K562 (cell line): ENCODE results near the gene C22orf39. TPM values are rescaled to one million over a fixed set of nuclear protein-coding genes. Genes with fewer than 3 reads are reported as not detected.

Experiments used
- CBX8 ChIP-seq: fragments of 200-600 bp; sonication (generic); IDR thresholded peaks from 2 replicates; pipeline ENCODE4 v1.6.1; 2012; ENCODE audit warnings: borderline replicate concordance, mixed run types, low read depth, mild to moderate bottlenecking, moderate library complexity, mixed read lengths, low read length, control low read depth, inconsistent platforms; ENCODE audit not compliant: poor library complexity, severe bottlenecking; ENCODE audit errors: extremely low read depth
- CHD1 ChIP-seq: fragments of 200-600 bp; sonication (generic); IDR thresholded peaks from one replicate; pipeline ENCODE4 v1.6.1; 2012; ENCODE audit warnings: mild to moderate bottlenecking, moderate library complexity, low read length, inconsistent platforms
- CHD2 ChIP-seq: IDR thresholded peaks from 2 replicates; pipeline ENCODE4 v1.6.1; 2011; ENCODE audit warnings: low read depth, low read length
- CREBBP ChIP-seq: IDR thresholded peaks from one replicate; pipeline ENCODE4 v1.6.1; 2012; ENCODE audit warnings: low read depth, mild to moderate bottlenecking, control low read depth, inconsistent platforms, low read length
- DPF2 ChIP-seq: fragments of 450-650 bp; IDR thresholded peaks from 2 replicates; pipeline ENCODE4 v1.6.1; 2016
- FOSL1 ChIP-seq: fragments of 200-800 bp; sonication (Bioruptor generic); conservative IDR thresholded peaks from 2 replicates; pipeline ENCODE4 v1.6.1; 2016; ENCODE audit warnings: missing genetic modification characterization, missing compliant biosample characterization
- GMEB1 ChIP-seq: fragments of 250-450 bp; sonication (Bioruptor Pico); IDR thresholded peaks from 2 replicates; pipeline ENCODE4 v1.4.0; 2020; ENCODE audit warnings: mild to moderate bottlenecking
- MAZ ChIP-seq, 2 experiments: fragments of 450-650 bp in 1 of 2; sonication (generic) in 1 of 2; formaldehyde crosslinking; IDR thresholded peaks in 1 of 2; conservative IDR thresholded peaks in 1 of 2; 2 replicates each; pipeline versions ENCODE4 v1.4.0 to v1.5.0; 2020; ENCODE audit warnings: mild to moderate bottlenecking in 1 of 2, missing genetic modification reagents in 1 of 2
- MCM3 ChIP-seq: fragments of 450-650 bp; IDR thresholded peaks from 2 replicates; pipeline ENCODE4 v1.6.1; 2016
- NFRKB ChIP-seq: fragments of 450-650 bp; IDR thresholded peaks from 2 replicates; pipeline ENCODE4 v1.6.1; 2016; ENCODE audit warnings: low read depth
- RHOXF2B ChIP-seq: fragments of 250-450 bp; sonication (Bioruptor Pico); conservative IDR thresholded peaks from 2 replicates; pipeline ENCODE4 v1.5.1; 2021
- SAP30 ChIP-seq: fragments of 200-600 bp; sonication (generic); IDR thresholded peaks from 2 replicates; pipeline ENCODE4 v1.6.1; 2012; ENCODE audit warnings: borderline replicate concordance, low read depth, mild to moderate bottlenecking, moderate library complexity, low read length, control low read depth, inconsistent platforms; ENCODE audit not compliant: insufficient read depth, poor library complexity, severe bottlenecking
- SETDB1 ChIP-seq: IDR thresholded peaks from one replicate; pipeline ENCODE4 v1.6.1; 2012; ENCODE audit warnings: low read length, control low read depth, inconsistent platforms
- TAL1 ChIP-seq: fragments of 450-650 bp; IDR thresholded peaks from 2 replicates; pipeline ENCODE4 v1.6.1; 2016; ENCODE audit warnings: mild to moderate bottlenecking
- ZNF217 ChIP-seq: sonication (generic); formaldehyde crosslinking; IDR thresholded peaks from 2 replicates; pipeline ENCODE4 v1.8.0; 2022; ENCODE audit warnings: mild to moderate bottlenecking, missing genetic modification reagents
- ZNF583 ChIP-seq: fragments of 250-450 bp; sonication (Bioruptor Pico); IDR thresholded peaks from 2 replicates; pipeline ENCODE4 v1.4.0; 2020
- ZNF609 ChIP-seq: sonication (generic); formaldehyde crosslinking; IDR thresholded peaks from 2 replicates; pipeline ENCODE4 v1.8.1; 2023; ENCODE audit warnings: missing genetic modification reagents, mild to moderate bottlenecking, borderline replicate concordance
- polyA plus RNA-seq, 8 experiments: library from polyadenylated mRNA; depleted of rRNA in 4 of 8; stranded (reverse) in 5 of 8; unstranded in 3 of 8; fragments of >200 nt; fragmentation: Nextera tagmentation in 2 of 8; fragmentation: Illumina TruSeq in 1 of 8; extraction: Ambion mirVana in 2 of 8; extraction: Trizol in 1 of 8; gene quantifications; 2 replicates each; pipeline versions ENCODE4 v1.2.1 to v1.2.3, GENCODE V29; 2011 to 2014; ENCODE audit warnings: inconsistent platforms in 1 of 8, missing spikeins in 1 of 8
- total RNA-seq, 7 experiments: library from RNA; depleted of rRNA in 6 of 7; stranded (reverse); fragments of >200 nt in 6 of 7; fragmentation: Illumina TruSeq in 2 of 7; extraction: Trizol in 2 of 7; gene quantifications; 2 replicates each; pipeline versions ENCODE4 v1.2.1 to v1.2.3, GENCODE V29; 2011 to 2021; ENCODE audit warnings: low replicate concordance in 1 of 7
- TF ChIP-seq, protein P1 (sequence below), 2 experiments: fragments of 450-650 bp; IDR thresholded peaks; 2 replicates each; pipeline ENCODE4 v1.6.1; 2018; ENCODE audit warnings: mild to moderate bottlenecking in 2 of 2, low read depth in 1 of 2; ENCODE audit not compliant: partially characterized antibody in 2 of 2

C22orf39 gene
- total and polyA plus RNA-seq, 9 of the 15 experiments (the other 6 are each of a cell fraction or from before 2014, with no cell fraction given) = 20.4 to 139 (median 66.8) TPM

- peak; percentile 69 for TF ChIP-seq SAP30
- TF ChIP-seq ZNF217 (CRISPR knock-in tag) = no peak
- 0 out of 2 replicates have a peak, but pooled peaks have one; percentile 89 for TF ChIP-seq TAL1
- peak; percentile 60 for TF ChIP-seq CHD2
- no peak for TF ChIP-seq MCM3
- TF ChIP-seq FOSL1 = peak; percentile 59
- peak; percentile 24; the same call in 1 of the 2 replicates for TF ChIP-seq GMEB1 (CRISPR knock-in tag)
- peak; percentile 25; the same call in 1 of the 2 replicates for TF ChIP-seq ZNF583 (CRISPR knock-in tag)
- peak; percentile 95 for TF ChIP-seq SETDB1
- peak in 1 of 2 experiments; percentile 98; a peak in 3 of 4 replicates for TF ChIP-seq MAZ (CRISPR knock-in tag; conservative IDR thresholded peaks at IDR 0.05 in 1 of 2, IDR thresholded peaks at IDR 0.05 in 1 of 2)
- peak; percentile 97 for TF ChIP-seq DPF2
- peak; percentile 94 for TF ChIP-seq ZNF609 (CRISPR knock-in tag)
- no peak for TF ChIP-seq CBX8
- TF ChIP-seq RHOXF2B = 0 out of 2 replicates have a peak, but pooled peaks have one; percentile 38
- TF ChIP-seq, protein P1, sequence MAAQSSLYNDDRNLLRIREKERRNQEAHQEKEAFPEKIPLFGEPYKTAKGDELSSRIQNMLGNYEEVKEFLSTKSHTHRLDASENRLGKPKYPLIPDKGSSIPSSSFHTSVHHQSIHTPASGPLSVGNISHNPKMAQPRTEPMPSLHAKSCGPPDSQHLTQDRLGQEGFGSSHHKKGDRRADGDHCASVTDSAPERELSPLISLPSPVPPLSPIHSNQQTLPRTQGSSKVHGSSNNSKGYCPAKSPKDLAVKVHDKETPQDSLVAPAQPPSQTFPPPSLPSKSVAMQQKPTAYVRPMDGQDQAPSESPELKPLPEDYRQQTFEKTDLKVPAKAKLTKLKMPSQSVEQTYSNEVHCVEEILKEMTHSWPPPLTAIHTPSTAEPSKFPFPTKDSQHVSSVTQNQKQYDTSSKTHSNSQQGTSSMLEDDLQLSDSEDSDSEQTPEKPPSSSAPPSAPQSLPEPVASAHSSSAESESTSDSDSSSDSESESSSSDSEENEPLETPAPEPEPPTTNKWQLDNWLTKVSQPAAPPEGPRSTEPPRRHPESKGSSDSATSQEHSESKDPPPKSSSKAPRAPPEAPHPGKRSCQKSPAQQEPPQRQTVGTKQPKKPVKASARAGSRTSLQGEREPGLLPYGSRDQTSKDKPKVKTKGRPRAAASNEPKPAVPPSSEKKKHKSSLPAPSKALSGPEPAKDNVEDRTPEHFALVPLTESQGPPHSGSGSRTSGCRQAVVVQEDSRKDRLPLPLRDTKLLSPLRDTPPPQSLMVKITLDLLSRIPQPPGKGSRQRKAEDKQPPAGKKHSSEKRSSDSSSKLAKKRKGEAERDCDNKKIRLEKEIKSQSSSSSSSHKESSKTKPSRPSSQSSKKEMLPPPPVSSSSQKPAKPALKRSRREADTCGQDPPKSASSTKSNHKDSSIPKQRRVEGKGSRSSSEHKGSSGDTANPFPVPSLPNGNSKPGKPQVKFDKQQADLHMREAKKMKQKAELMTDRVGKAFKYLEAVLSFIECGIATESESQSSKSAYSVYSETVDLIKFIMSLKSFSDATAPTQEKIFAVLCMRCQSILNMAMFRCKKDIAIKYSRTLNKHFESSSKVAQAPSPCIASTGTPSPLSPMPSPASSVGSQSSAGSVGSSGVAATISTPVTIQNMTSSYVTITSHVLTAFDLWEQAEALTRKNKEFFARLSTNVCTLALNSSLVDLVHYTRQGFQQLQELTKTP (IDR thresholded peaks at IDR 0.05; ENCODE audit: low read depth in 1 of 2, partially characterized antibody in 2 of 2) = no peak
- peak; percentile 92 for TF ChIP-seq CREBBP
- TF ChIP-seq NFRKB = 0 out of 2 replicates have a peak, but pooled peaks have one; percentile 39
- TF ChIP-seq CHD1 = peak; percentile 2
Measured at GRCh38 chr22:19419086-19419463, 28.4 kb downstream of the C22orf39 start (continued).
